Parathyroid adenoma (tissue), 2 donors: Measurements from ENCODE around the gene CNPY4.

Source experiments
- H2AFZ ChIP-seq: fragments of 300-600 bp; sonication (generic); one replicate; pipeline ENCODE4 v1.7.0; 2017; ENCODE audit warnings: antibody characterized with exemption, mild to moderate bottlenecking
- H3K27ac ChIP-seq: fragments of 300-600 bp; sonication (generic); one replicate; pipeline ENCODE4 v1.7.0; 2017
- H3K27me3 ChIP-seq: fragments of 300-600 bp; sonication (generic); one replicate; pipeline ENCODE4 v1.7.0; 2017; ENCODE audit warnings: low read length; ENCODE audit not compliant: control insufficient read depth, insufficient read depth
- H3K36me3 ChIP-seq: fragments of 300-600 bp; sonication (generic); one replicate; pipeline ENCODE4 v1.7.0; 2017; ENCODE audit warnings: low read length; ENCODE audit not compliant: control insufficient read depth, insufficient read depth
- H3K4me1 ChIP-seq: fragments of 300-600 bp; sonication (generic); one replicate; pipeline ENCODE4 v1.7.0; 2017; ENCODE audit warnings: control low read depth
- H3K4me2 ChIP-seq: fragments of 300-600 bp; sonication (generic); one replicate; pipeline ENCODE4 v1.7.0; 2017; ENCODE audit warnings: low read length
- H3K4me3 ChIP-seq: fragments of 300-600 bp; sonication (generic); one replicate; pipeline ENCODE4 v1.7.0; 2017; ENCODE audit warnings: low read depth, low read length
- H3K79me2 ChIP-seq: fragments of 300-600 bp; sonication (generic); one replicate; pipeline ENCODE4 v1.7.0; 2017; ENCODE audit warnings: control low read depth
- H3K9ac ChIP-seq: fragments of 300-600 bp; sonication (generic); one replicate; pipeline ENCODE4 v1.7.0; 2017; ENCODE audit warnings: mild to moderate bottlenecking
- H3K9me3 ChIP-seq: fragments of 300-600 bp; sonication (generic); one replicate; pipeline ENCODE4 v1.7.0; 2017; ENCODE audit warnings: low read length; ENCODE audit not compliant: control insufficient read depth
- CTCF ChIP-seq: fragments of 300-600 bp; sonication (generic); IDR thresholded peaks from one replicate; pipeline ENCODE4 v1.7.0; 2017; ENCODE audit warnings: antibody characterized with exemption, mild to moderate bottlenecking
- donor health status: primary hyperparathyroidism.

The CNPY4 gene

GRCh38 chr7:100107125-100107737 is 12.2 kb upstream of the CNPY4 start:
- no peak overlapping the region for H3K4me2 ChIP-seq
- no peak overlapping the region for H2AFZ ChIP-seq
- no peaks in the 10 kb centered on the region for H3K36me3 ChIP-seq
- no peaks in the 10 kb centered on the region for H3K27me3 ChIP-seq
- no peak overlapping the region for H3K27ac ChIP-seq
- H3K9ac ChIP-seq, result no peak overlapping the region
- no peak for TF ChIP-seq CTCF
- H3K4me1 ChIP-seq, result no peaks in the 10 kb centered on the region
- H3K4me3 ChIP-seq, result no peak overlapping the region
- H3K79me2 ChIP-seq, result no peaks in the 10 kb centered on the region
- no peaks in the 10 kb centered on the region for H3K9me3 ChIP-seq

GRCh38 chr7:100107890-100108289 is 11.5 kb upstream of the CNPY4 start:
- H2AFZ ChIP-seq, result no peak overlapping the region
- H3K4me1 ChIP-seq, result no peaks in the 10 kb centered on the region
- H3K9ac ChIP-seq, result no peak overlapping the region
- no peak overlapping the region for H3K4me3 ChIP-seq
- no peak for TF ChIP-seq CTCF
- H3K9me3 ChIP-seq, result no peaks in the 10 kb centered on the region
- no peaks in the 10 kb centered on the region for H3K36me3 ChIP-seq
- no peaks in the 10 kb centered on the region for H3K79me2 ChIP-seq
- H3K27me3 ChIP-seq, result no peaks in the 10 kb centered on the region
- H3K27ac ChIP-seq, result no peak overlapping the region
- H3K4me2 ChIP-seq, result no peak overlapping the region

- Histone ChIP-seq H3K27ac (no peak overlapping the region), H3K4me2 (no peak overlapping the region), H3K9me3 (no peaks in the 10 kb centered on the region), H3K4me1 (no peaks in the 10 kb centered on the region), H3K79me2 (no peaks in the 10 kb centered on the region), H3K27me3 (no peaks in the 10 kb centered on the region), H2AFZ (no peak overlapping the region), H3K9ac (no peak overlapping the region), H3K4me3 (no peak overlapping the region), H3K36me3 (no peaks in the 10 kb centered on the region)
- TF ChIP-seq CTCF, result no peak
Measured at GRCh38 chr7:100109521-100110163, 9.8 kb upstream of the CNPY4 start.

- no peaks in the 10 kb centered on the region for H3K9me3 ChIP-seq
- H3K36me3 ChIP-seq, result no peaks in the 10 kb centered on the region
- H3K9ac ChIP-seq, result no peak overlapping the region
- no peak overlapping the region for H2AFZ ChIP-seq
- no peaks in the 10 kb centered on the region for H3K4me1 ChIP-seq
- H3K27ac ChIP-seq, result no peak overlapping the region
- no peaks in the 10 kb centered on the region for H3K79me2 ChIP-seq
- no peaks in the 10 kb centered on the region for H3K27me3 ChIP-seq
- no peak for TF ChIP-seq CTCF
- no peak overlapping the region for H3K4me2 ChIP-seq
- H3K4me3 ChIP-seq, result no peak overlapping the region
Measured at GRCh38 chr7:100111156-100111555, 8.3 kb upstream of the CNPY4 start.

GRCh38 chr7:100111914-100112313 is 7.5 kb upstream of the CNPY4 start:
- Histone ChIP-seq H3K27me3 (no peaks in the 10 kb centered on the region), H3K4me2 (no peak overlapping the region), H3K79me2 (no peaks in the 10 kb centered on the region), H2AFZ (no peak overlapping the region), H3K4me1 (no peaks in the 10 kb centered on the region), H3K27ac (no peak overlapping the region), H3K9ac (no peak overlapping the region), H3K9me3 (no peaks in the 10 kb centered on the region), H3K36me3 (no peaks in the 10 kb centered on the region), H3K4me3 (no peak overlapping the region)
- no peak for TF ChIP-seq CTCF
